T-cell (primary cell): ENCODE results near the gene ADH1A. TPM values are rescaled to one million over a fixed set of nuclear protein-coding genes. Genes with fewer than 3 reads are reported as not detected.
"Not testable (repeated sequence)": the region's sequence is repeated elsewhere in the genome, so short reads cannot be mapped to it uniquely, and the experiment has no call there.

Source experiments
- ATAC-seq, 4 experiments: fragments of 200-7000 bp in 3 of 4; fragments of 150-1000 bp in 1 of 4; cut with Tn5 transposase; replicated peaks in 1 of 4; 1 replicate in 3 of 4; 2 replicates in 1 of 4; pipeline ENCODE4 v1.10.0; 2021; ENCODE audit warnings: moderate library complexity in 3 of 4, mild to moderate bottlenecking in 2 of 4, moderate number of reproducible peaks in 1 of 4
- CTCF ChIA-PET, 2 donors: fragments of 300-600 bp; sonication (Branson Sonifier 250); formaldehyde crosslinking; loops; one replicate each; lab custom pipeline; 2022; ENCODE audit warnings: antibody characterized with exemption in 2 of 2; lab: Charles Lee
- POLR2A ChIA-PET, 2 donors: fragments of 300-600 bp; sonication (Branson Sonifier 250); formaldehyde crosslinking; loops; one replicate each; lab custom pipeline; 2022; ENCODE audit warnings: antibody characterized with exemption in 2 of 2; lab: Charles Lee
- DNase-seq, 35 experiments: peaks; one replicate each; pipeline versions ENCODE4 v3.0.0 to v3.0.0-alpha.2; 2013 to 2023
- H3K27ac ChIP-seq: one replicate; pipeline ENCODE4 v1.5.1; 2013; ENCODE audit warnings: low read length
- H3K27me3 ChIP-seq, 2 experiments: replicated peaks in 1 of 2; 1 replicate in 1 of 2; 2 replicates in 1 of 2; pipeline versions ENCODE4 v1.6.1 to v1.7.0; 2013; ENCODE audit warnings: low read length in 1 of 2, mixed read lengths in 1 of 2; ENCODE audit not compliant: control insufficient read depth in 2 of 2, insufficient read depth in 2 of 2; ENCODE audit errors: extremely low read depth in 1 of 2
- H3K36me3 ChIP-seq, 2 donors: 1 replicate in 1 of 2; 2 replicates in 1 of 2; pipeline versions ENCODE4 v1.6.1 to v1.7.0; 2013; ENCODE audit warnings: low read length in 1 of 2; ENCODE audit not compliant: control insufficient read depth in 2 of 2, insufficient read depth in 1 of 2; ENCODE audit errors: extremely low read depth in 1 of 2
- H3K4me1 ChIP-seq, 2 experiments: 1 replicate in 1 of 2; 2 replicates in 1 of 2; pipeline versions ENCODE4 v1.6.1 to v1.7.0; 2013; ENCODE audit warnings: low read length in 2 of 2, mixed read lengths in 1 of 2; ENCODE audit not compliant: insufficient read depth in 2 of 2, control insufficient read depth in 1 of 2; ENCODE audit errors: extremely low read depth in 1 of 2
- H3K4me3 ChIP-seq, 2 donors: 1 replicate in 1 of 2; 2 replicates in 1 of 2; pipeline versions ENCODE4 v1.5.1 to v1.7.0; 2013; ENCODE audit warnings: mild to moderate bottlenecking in 2 of 2, low read length in 1 of 2, moderate library complexity in 1 of 2; ENCODE audit not compliant: control insufficient read depth in 1 of 2; ENCODE audit errors: extremely low read depth in 1 of 2
- H3K9me3 ChIP-seq: 2 replicates; pipeline ENCODE4 v1.7.0; 2013
- H3K27ac Mint-ChIP-seq, 2 donors: one replicate each; pipeline ENCODE4 v1.8.0; 2020 to 2021; ENCODE audit warnings: mild to moderate bottlenecking in 2 of 2, mixed read lengths in 2 of 2
- H3K27me3 Mint-ChIP-seq, 2 donors: one replicate each; pipeline ENCODE4 v1.8.0; 2021 to 2022; ENCODE audit warnings: mixed read lengths in 2 of 2
- H3K36me3 Mint-ChIP-seq: one replicate; pipeline ENCODE4 v1.8.0; 2021; ENCODE audit warnings: mixed read lengths
- H3K4me1 Mint-ChIP-seq, 3 donors: one replicate each; pipeline ENCODE4 v1.8.0; 2020 to 2022; ENCODE audit warnings: mixed read lengths in 3 of 3, mild to moderate bottlenecking in 1 of 3
- H3K4me3 Mint-ChIP-seq, 3 donors: one replicate each; pipeline ENCODE4 v1.8.0; 2020 to 2022; ENCODE audit warnings: mild to moderate bottlenecking in 3 of 3, mixed read lengths in 3 of 3, moderate library complexity in 3 of 3
- H3K9me3 Mint-ChIP-seq, 3 donors: one replicate each; pipeline ENCODE4 v1.8.0; 2020 to 2022; ENCODE audit warnings: mixed read lengths in 3 of 3
- WGBS: methylation state at CpG from one replicate; pipeline ENCODE4 v1.1.5; 2013; ENCODE audit warnings: missing lambda C conversion rate; ENCODE audit not compliant: insufficient coverage; 5-methylcytosine and 5-hydroxymethylcytosine counted together
- total RNA-seq, 35 experiments: library from RNA in 6 of 35; stranded (reverse) in 6 of 35; fragments of 120-200 nt in 1 of 35; gene quantifications; one replicate each; pipeline versions ENCODE4 v1.2.1 to v1.2.4 and lab custom pipeline; 2013 to 2026

Gene ADH1A
- total RNA-seq, 5 donors from 2014 or later (not counting 1 experiment from before 2014, with no cell fraction given), result 0.20 TPM; not detected in 4

DNA sequence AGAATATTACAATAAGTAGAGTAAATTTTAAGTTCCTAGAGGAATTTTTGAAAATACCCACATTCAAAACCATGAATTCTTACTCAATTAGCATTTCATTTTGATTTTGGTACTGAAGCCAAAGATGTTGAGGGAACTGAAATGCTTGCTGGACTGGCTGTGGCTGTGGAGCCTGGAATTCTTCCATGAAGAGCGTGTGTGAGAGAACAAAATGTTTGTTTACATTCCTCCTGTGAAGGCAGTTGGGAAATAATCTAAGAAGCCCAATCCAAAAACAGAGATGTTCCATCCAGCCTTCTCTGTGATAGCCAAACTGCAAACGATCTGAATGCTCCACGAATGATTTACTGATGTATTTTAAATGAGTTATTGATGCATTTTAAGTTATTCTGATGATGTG, 34.2 kb upstream of the ADH1A start:
- Histone ChIP-seq H3K9me3 (no peaks in the 10 kb centered on the region), H3K27ac (no peak overlapping the region), H3K4me1 (no peaks in the 10 kb centered on the region), H3K36me3 (no peaks in the 10 kb centered on the region), H3K4me3 (no peak overlapping the region), H3K27me3 (peaks cover 0 to 3% of the 10 kb centered on the region in 2 experiments)
- Mint-ChIP-seq H3K4me3 (no peak overlapping the region), H3K4me1 (no peaks in the 10 kb centered on the region), H3K27ac (no peak overlapping the region), H3K27me3 (peaks cover 3 to 14% of the 10 kb centered on the region in 2 donors), H3K9me3 (peaks cover 0 to 9% (median 0%) of the 10 kb centered on the region in 3 donors), H3K36me3 (no peaks in the 10 kb centered on the region)
- POLR2A ChIA-PET, result no interaction called here
- CTCF ChIA-PET, result no interaction called here
- no CpG with 5 or more reads among the region's 3 CpGs for WGBS
- no peak for ATAC-seq
- no peak for DNase-seq

DNA sequence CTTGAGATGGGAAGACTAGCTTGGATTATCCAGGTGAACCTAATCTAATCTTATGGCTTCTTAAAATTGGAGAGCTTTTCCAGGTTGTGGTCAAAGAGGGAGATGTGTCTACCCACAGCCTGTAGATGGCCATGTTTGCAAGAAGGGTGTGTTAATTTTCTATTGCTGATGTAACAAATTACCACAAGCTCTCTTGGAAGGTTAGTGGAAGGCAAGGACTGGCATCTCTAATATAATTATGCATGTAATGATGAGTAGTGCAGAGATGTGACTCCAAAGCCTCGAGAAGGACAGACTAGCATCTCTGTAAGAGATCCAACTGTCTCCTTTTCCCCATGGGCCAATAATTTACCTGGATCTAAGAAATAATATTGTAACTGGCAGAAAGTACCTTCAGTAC, 33.6 kb upstream of the ADH1A start:
- WGBS, result no CpG with 5 or more reads among the region's 1 CpG
- Mint-ChIP-seq H3K27ac (no peak overlapping the region), H3K4me1 (no peaks in the 10 kb centered on the region), H3K27me3 (peaks cover 3 to 15% of the 10 kb centered on the region in 2 donors), H3K36me3 (no peaks in the 10 kb centered on the region), H3K9me3 (peaks cover 0 to 9% (median 0%) of the 10 kb centered on the region in 3 donors), H3K4me3 (no peak overlapping the region)
- POLR2A ChIA-PET, result no interaction called here
- CTCF ChIA-PET, result no interaction called here
- H3K27ac ChIP-seq, result no peak overlapping the region
- no peaks in the 10 kb centered on the region for H3K4me1 ChIP-seq
- ATAC-seq, result no peak
- no peaks in the 10 kb centered on the region for H3K36me3 ChIP-seq
- H3K27me3 ChIP-seq, result peaks cover 0 to 3% of the 10 kb centered on the region in 2 experiments
- H3K4me3 ChIP-seq, result no peak overlapping the region
- H3K9me3 ChIP-seq, result no peaks in the 10 kb centered on the region
- no peak for DNase-seq

DNA sequence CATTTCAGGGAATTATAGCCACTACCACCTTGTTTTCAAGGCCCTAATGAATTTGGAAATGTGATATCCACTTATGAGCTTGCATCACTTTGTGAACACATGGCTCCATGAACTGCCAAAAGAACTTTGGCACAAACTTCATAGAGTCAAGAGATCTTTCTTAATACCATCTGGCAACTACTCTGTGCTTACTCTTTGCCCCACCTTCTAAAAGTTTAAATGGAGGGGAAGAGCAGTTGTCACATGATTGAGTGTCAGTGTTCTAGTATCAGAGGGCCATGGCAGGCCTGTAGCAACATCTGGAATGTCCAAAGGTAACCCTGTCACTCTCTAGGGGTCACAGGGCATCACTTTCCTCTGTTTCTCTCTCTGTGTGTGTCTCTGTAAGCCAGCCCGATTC, 33.0 kb upstream of the ADH1A start:
- no CpG with 5 or more reads among the region's 1 CpG for WGBS
- no peaks in the 10 kb centered on the region for H3K36me3 Mint-ChIP-seq
- H3K4me1 Mint-ChIP-seq, result no peaks in the 10 kb centered on the region
- H3K9me3 Mint-ChIP-seq, result peaks cover 0 to 5% (median 0%) of the 10 kb centered on the region in 3 donors
- H3K27me3 Mint-ChIP-seq, result peaks cover 3 to 19% of the 10 kb centered on the region in 2 donors
- H3K9me3 ChIP-seq, result no peaks in the 10 kb centered on the region
- ChIA-PET POLR2A (no interaction called here), CTCF (no interaction called here)
- H3K27ac Mint-ChIP-seq, result no peak overlapping the region
- H3K27me3 ChIP-seq, result peaks cover 0 to 3% of the 10 kb centered on the region in 2 experiments
- no peak overlapping the region for H3K4me3 ChIP-seq
- ATAC-seq, result no peak
- H3K27ac ChIP-seq, result no peak overlapping the region
- H3K4me3 Mint-ChIP-seq, result no peak overlapping the region
- H3K4me1 ChIP-seq, result no peaks in the 10 kb centered on the region
- no peak for DNase-seq
- H3K36me3 ChIP-seq, result no peaks in the 10 kb centered on the region

DNA sequence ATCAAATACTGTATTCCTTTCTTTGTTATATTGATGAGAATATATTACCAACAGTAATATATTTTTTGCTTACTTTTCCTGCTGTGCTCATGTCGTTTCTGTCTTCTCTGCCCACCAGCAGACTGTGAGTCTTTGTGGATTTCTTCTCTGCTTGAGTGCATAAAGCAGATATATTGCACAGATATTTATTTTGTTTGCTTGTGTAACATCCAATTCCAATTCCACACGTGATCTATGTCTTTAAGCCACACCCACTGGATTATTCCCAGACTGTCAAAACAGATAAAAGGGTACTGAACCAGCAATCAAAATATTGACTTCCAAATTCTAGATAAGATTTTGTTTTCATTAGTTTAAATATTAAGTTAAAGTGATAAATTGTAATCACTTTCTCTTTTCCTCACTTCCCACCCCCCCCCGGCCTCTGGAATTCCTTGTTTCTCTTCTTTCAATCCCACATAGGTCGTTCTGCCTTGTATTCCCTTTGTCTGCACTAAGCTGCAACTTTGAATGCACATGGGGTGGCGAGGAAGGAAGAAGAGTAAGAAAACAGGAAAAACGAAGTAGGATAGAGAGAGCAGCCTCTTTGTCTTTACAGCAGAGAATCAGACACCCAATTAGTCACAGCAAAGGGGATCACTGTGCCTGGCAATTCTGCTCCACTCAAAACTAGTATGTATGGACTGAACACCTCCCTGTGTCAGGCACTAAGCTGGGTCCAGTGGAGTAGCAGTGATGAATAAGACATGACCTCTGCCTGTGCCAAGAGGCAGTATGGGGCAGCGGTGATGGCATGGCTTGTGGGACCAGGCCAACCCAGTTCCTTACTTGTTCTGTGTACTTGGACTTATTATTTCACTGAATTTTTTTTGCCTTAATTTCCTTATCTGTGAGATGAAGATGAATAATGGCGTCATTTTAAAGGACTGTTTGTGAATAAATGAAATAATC, 30.7 kb upstream of the ADH1A start, which contains the start of gene ADH1B:
ADH1B (minus strand) TSS at position 161 of the 951 bp plus-strand sequence; CDS start at position 91, 70 bp downstream.
- no peaks in the 10 kb centered on the region for H3K27me3 ChIP-seq
- H3K9me3 Mint-ChIP-seq, result no peaks in the 10 kb centered on the region
- ATAC-seq (no peak), DNase-seq (no peak)
- H3K4me1 Mint-ChIP-seq, result no peaks in the 10 kb centered on the region
- POLR2A ChIA-PET, result interaction anchor here in 1 of 2 donors (0.6 kb wide), 1 partner anchor 18 kb away, joined by 7 read pairs; no protein-coding TSS in a partner anchor
- peaks cover 5 to 18% of the 10 kb centered on the region in 2 donors for H3K27me3 Mint-ChIP-seq
- no CpG with 5 or more reads among the region's 8 CpGs for whole genome bisulfite sequencing
- H3K4me1 ChIP-seq, result no peaks in the 10 kb centered on the region
- H3K36me3 Mint-ChIP-seq, result no peaks in the 10 kb centered on the region
- H3K4me3 Mint-ChIP-seq, result no peak within 1 kb of the TSS
- no peak within 1 kb of the TSS for H3K27ac ChIP-seq
- no peak within 1 kb of the TSS for H3K4me3 ChIP-seq
- H3K9me3 ChIP-seq, result no peaks in the 10 kb centered on the region
- no peak within 1 kb of the TSS for H3K27ac Mint-ChIP-seq
- no peaks in the 10 kb centered on the region for H3K36me3 ChIP-seq
- CTCF ChIA-PET, result no interaction called here

DNA sequence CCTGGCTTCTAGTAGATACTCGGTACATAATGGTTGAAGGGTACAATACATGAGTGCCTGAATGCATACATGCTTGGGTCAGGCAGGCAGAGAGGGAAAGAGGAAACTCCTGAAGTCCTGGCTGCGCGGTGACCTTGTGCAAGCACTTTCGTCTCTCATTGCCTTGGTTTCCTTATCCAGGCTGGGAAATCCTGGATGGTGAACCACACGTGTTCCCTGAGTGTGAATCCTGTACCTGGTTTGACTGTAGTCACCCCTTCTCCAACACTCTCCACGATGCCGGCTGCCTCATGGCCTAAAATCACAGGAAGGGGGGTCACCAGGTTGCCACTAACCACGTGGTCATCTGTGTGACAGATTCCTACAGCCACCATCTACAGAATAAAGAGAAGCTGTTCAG, 27.0 kb upstream of the ADH1A start:
- H3K27ac ChIP-seq, H3K4me1 Mint-ChIP-seq, H3K36me3 Mint-ChIP-seq, H3K27ac Mint-ChIP-seq, H3K4me3 Mint-ChIP-seq, H3K27me3 Mint-ChIP-seq, ATAC-seq, H3K27me3 ChIP-seq, CTCF ChIA-PET, H3K4me1 ChIP-seq, H3K9me3 Mint-ChIP-seq, POLR2A ChIA-PET, DNase-seq, H3K9me3 ChIP-seq, H3K4me3 ChIP-seq, H3K36me3 ChIP-seq: not testable (repeated sequence)
- whole genome bisulfite sequencing, result 68% methylated on average over 4 of the region's 8 CpGs

DNA sequence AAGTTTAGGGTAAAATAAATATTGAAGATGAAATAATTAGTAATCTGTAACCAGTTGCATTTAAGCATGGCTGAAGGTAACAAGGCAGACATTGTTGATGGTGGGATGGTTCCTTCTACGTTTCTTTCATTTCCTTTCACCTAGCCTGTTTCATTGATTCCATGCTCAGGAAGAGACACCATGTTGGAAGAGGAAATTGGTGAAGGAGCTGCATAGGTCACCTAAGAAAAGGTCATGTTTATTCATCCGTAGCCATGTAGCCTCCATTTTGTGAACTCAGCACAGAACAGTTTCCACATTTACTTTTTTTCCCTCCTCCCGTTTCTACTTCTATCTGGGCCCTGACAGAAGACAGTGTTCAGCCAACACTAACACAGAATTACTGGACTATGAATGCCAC, 26.6 kb upstream of the ADH1A start:
- no peak overlapping the region for H3K4me3 ChIP-seq
- ATAC-seq (no peak), DNase-seq (no peak)
- H3K4me1 ChIP-seq, result no peaks in the 10 kb centered on the region
- CTCF ChIA-PET, result no interaction called here
- Mint-ChIP-seq H3K4me3 (no peak overlapping the region), H3K9me3 (no peaks in the 10 kb centered on the region), H3K27ac (no peak overlapping the region), H3K4me1 (no peaks in the 10 kb centered on the region), H3K27me3 (peaks cover 4 to 10% of the 10 kb centered on the region in 2 donors), H3K36me3 (no peaks in the 10 kb centered on the region)
- POLR2A ChIA-PET, result no interaction called here
- no peak overlapping the region for H3K27ac ChIP-seq
- 100% methylated on average over 1 of the region's 3 CpGs for WGBS
- no peaks in the 10 kb centered on the region for H3K36me3 ChIP-seq
- H3K9me3 ChIP-seq, result no peaks in the 10 kb centered on the region
- peaks cover 0 to 2% of the 10 kb centered on the region in 2 experiments for H3K27me3 ChIP-seq
